HG02678 (cell line): ENCODE measurements around the gene EIF3CL.
"Not testable (repeated sequence)": the region's sequence is repeated elsewhere in the genome, so short reads cannot be mapped to it uniquely, and the experiment has no call there.

Experiments
- ATAC-seq: cut with Tn5 transposase; IDR thresholded peaks from one replicate; pipeline ENCODE4 v1.9.1; 2021; ENCODE audit warnings: mild to moderate bottlenecking, moderate library complexity; ENCODE audit not compliant: unreplicated experiment

The EIF3CL gene

DNA sequence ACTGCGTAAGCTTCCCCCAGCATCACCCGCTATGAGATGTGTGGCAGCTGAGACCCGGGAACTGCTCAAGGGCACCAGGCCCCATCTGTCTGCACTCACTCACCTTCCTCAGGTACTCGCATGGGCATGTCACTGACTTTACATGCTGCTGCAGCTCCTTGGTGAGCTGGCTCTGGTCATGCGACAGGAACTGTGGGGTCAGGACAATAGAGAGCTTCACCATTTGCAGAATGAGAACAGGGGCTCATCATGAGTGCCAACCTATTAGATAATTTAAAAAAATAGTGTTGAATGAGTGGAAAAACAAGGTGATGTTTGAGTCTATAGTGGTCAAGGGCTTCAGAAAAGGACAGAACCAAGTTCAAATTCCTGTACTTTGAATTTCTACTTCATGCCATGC is 41.0 kb downstream of the EIF3CL start:
- not testable (repeated sequence) for ATAC-seq

DNA sequence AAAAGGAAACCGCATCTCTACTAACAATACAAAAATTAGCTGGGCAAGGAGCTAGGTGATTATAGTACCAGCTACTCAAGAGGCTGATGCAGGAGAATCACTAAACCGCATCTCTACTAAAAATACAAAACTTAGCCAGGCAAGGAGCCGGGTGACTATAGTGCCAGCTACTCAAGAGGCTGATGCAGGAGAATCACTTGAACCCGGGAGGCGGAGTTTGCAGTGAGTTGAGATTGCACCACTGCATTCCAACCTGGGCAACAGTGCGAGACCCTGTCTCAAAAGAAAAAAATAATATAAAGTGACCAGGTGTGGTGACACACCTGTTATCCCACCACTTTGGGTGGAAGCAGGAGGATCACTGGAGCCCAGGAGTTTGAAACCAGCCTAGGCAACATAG is 65.4 kb downstream of the EIF3CL start:
- not testable (repeated sequence) for ATAC-seq

GRCh38 chr16:28336940-28337710 is 66.5 kb downstream of the EIF3CL start:
- not testable (repeated sequence) for ATAC-seq

- not testable (repeated sequence) for ATAC-seq
These were observed 68.0 kb downstream of the EIF3CL start for GRCh38 chr16:28335678-28336077.

- ATAC-seq, result not testable (repeated sequence)
These were observed 71.0 kb downstream of the EIF3CL start for GRCh38 chr16:28332632-28333031.

GRCh38 chr16:28330981-28331380 is 72.7 kb downstream of the EIF3CL start:
- ATAC-seq, result not testable (repeated sequence)

DNA sequence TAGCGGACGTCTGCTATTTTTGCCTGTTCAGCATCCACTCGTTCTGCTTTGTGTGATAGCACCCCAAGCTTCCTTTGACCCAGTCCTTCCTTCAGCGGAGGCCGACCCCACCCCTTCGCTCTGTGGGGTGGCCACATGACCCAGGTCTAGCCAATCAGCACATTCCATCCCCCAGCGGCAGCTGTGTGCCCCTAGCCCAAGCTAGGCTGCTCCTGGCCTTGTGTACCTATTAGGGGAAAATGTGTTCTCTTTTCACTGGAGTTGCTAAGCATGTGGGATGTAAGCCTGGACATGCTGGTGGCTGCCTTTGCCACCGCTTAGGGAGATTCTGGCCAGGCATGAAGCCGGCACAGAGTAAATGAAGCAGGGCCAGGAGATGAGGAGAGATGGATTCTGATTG is 73.4 kb downstream of the EIF3CL start:
- not testable (repeated sequence) for ATAC-seq
